ENCODE results near the gene RTN3. TPM values are rescaled to one million over a fixed set of nuclear protein-coding genes. Genes with fewer than 3 reads are reported as not detected.

RTN3 gene
- total RNA-seq, 1 experiment from 2014 or later = 173 TPM

DNA sequence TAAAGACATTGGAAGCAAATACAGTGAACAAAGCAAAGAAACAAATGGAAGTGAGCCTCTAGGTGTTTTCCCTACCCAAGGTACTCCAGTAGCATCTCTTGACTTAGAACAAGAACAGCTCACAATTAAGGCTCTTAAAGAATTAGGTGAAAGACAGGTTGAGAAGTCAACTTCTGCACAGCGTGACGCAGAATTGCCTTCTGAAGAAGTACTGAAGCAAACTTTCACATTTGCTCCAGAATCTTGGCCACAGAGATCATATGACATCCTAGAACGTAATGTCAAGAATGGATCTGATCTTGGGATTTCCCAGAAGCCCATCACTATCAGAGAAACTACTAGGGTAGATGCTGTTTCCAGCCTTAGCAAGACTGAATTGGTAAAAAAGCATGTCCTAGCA is 39.3 kb downstream of the RTN3 start:
- Histone ChIP-seq H2AK5ac (ENCODE audit: insufficient read length, low read length) (no peak overlapping the region), H3K27me3 (ENCODE audit: insufficient read depth, low read length) (no peaks in the 10 kb centered on the region), H4K20me1 (ENCODE audit: control insufficient read depth, insufficient read depth, insufficient read length) (no peaks in the 10 kb centered on the region), H3K9ac (ENCODE audit: extremely low read depth, insufficient read length, low read length) (no peak overlapping the region), H2AFZ (ENCODE audit: low read length) (no peak overlapping the region), H3K27ac (ENCODE audit: insufficient read length, low read depth, low read length) (no peak overlapping the region), H3K23me2 (ENCODE audit: insufficient read length, low read depth, low read length, poor library complexity, severe bottlenecking) (no peaks in the 10 kb centered on the region), H2BK120ac (ENCODE audit: low read depth, low read length, poor library complexity, severe bottlenecking) (no peak overlapping the region), H2BK5ac (ENCODE audit: insufficient read length, low read length) (no peak overlapping the region), H3K9me3 (ENCODE audit: control insufficient read depth, low read depth, low read length) (no peaks in the 10 kb centered on the region), H3T11ph (ENCODE audit: low read length) (no peak overlapping the region), H3K79me2 (ENCODE audit: insufficient read depth, low read length) (peaks cover 4% of the 10 kb centered on the region; the same call in 1 of the 2 replicates), H4K5ac (ENCODE audit: insufficient read length, low read depth, low read length) (no peak overlapping the region), H3K4ac (ENCODE audit: low read depth, low read length) (no peak overlapping the region), H3K18ac (ENCODE audit: insufficient read length, low read depth, low read length) (no peak overlapping the region), H3K14ac (ENCODE audit: insufficient read depth, low read length) (no peak overlapping the region), H2BK15ac (ENCODE audit: low read depth, low read length) (no peak overlapping the region), H4K91ac (ENCODE audit: insufficient read length, low read depth, low read length) (no peak overlapping the region), H3K23ac (ENCODE audit: insufficient read length, low read depth, low read length) (no peak overlapping the region), H3K4me1 (ENCODE audit: insufficient read depth, low read length) (no peaks in the 10 kb centered on the region), H3K4me2 (ENCODE audit: insufficient read depth, insufficient read length, low read length) (no peak overlapping the region), H3K79me1 (ENCODE audit: insufficient read depth, low read depth, low read length, poor library complexity, severe bottlenecking) (peaks cover 7% of the 10 kb centered on the region), H2BK20ac (ENCODE audit: low read depth, low read length, poor library complexity, severe bottlenecking) (no peak overlapping the region), H3K56ac (ENCODE audit: insufficient read length, low read depth, low read length) (no peak overlapping the region), H4K8ac (replicated peaks; ENCODE audit: insufficient read length, low read depth, low read length) (no peak overlapping the region), H2BK12ac (ENCODE audit: insufficient read length, low read depth, low read length) (no peak overlapping the region)
- no peaks in the 10 kb centered on the region for H3K27me3 Mint-ChIP-seq (ENCODE audit: low read depth)
- peaks cover 2 to 5% of the 10 kb centered on the region in 2 experiments; a peak in 3 of 4 replicates for H3K4me1 Mint-ChIP-seq
- no peak overlapping the region for H3K27ac Mint-ChIP-seq
- H3K4me3 Mint-ChIP-seq = no peak overlapping the region
- DNase-seq = no peak
- peaks cover 0 to 6% (median 5%) of the 10 kb centered on the region in 3 experiments; a peak in 3 of 7 replicates for H3K36me3 Mint-ChIP-seq (ENCODE audit: insufficient read depth in 1 of 3, low read depth in 3 of 3)
- no CpG with 5 or more reads among the region's 3 CpGs for WGBS (ENCODE audit: extremely low coverage, insufficient read length, low lambda C conversion rate)
- TF ChIP-seq CTCF (conservative IDR thresholded peaks at IDR 0.05) = no peak
- H3K9me3 Mint-ChIP-seq = no peaks in the 10 kb centered on the region
